Measurements from ENCODE around the gene COG6.

The COG6 gene

GRCh38 chr13:39623466-39623865, 32.0 kb upstream of the COG6 start:
- TF ChIP-seq CTCF (IDR thresholded peaks at IDR 0.05; ENCODE audit: low read depth, low read length, missing control alignments): no peak
- DNase-seq (ENCODE audit: low read depth): no peak
- in situ Hi-C loops (cut with HindIII; ENCODE audit: low sequenced_read_pairs): no loop called here
- no peak overlapping the region for H3K4me3 ChIP-seq (ENCODE audit: low read depth, low read length)

DNA sequence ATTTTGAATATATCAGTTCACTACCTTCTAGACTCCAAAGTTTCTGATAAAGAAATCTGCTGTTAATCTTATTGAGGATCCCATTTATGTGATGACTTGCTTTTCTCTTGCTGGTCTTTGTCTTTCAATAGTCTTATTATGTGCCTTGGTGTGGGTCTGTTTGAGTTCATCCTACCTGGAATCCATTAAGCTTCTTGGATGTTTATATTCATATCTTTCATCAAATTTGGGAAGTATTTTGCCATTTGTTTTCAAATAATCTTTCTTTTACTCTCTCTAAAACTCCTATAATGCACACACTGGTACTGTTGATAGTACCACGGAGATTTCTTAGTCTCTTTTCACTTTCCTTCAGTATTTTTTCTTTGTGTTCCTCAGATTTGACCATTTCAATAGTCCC, 24.2 kb upstream of the COG6 start:
- in situ Hi-C loops (cut with HindIII; ENCODE audit: low sequenced_read_pairs): no loop called here
- no peak for TF ChIP-seq CTCF (IDR thresholded peaks at IDR 0.05; ENCODE audit: low read depth, low read length, missing control alignments)
- H3K4me3 ChIP-seq (ENCODE audit: low read depth, low read length): no peak overlapping the region
- DNase-seq (ENCODE audit: low read depth): no peak

DNA sequence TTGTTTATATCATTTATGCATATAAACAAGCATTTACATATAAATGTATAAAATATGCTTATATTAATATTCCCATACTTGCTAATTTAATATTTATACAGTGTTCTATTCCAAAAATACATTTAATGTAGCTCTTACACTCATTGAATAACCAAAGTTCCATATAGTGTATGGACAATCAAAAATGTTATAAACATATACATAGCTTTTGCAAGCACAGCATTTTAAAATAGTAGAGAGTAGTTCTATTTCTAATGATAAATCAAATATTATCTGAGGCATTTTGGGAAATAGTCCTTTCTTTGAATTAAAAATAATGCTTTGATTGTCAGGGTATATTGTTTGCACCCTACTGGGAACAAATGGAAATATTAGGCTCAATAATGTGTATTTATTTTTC, 22.5 kb upstream of the COG6 start:
- no peak for TF ChIP-seq CTCF (IDR thresholded peaks at IDR 0.05; ENCODE audit: low read depth, low read length, missing control alignments)
- H3K4me3 ChIP-seq (ENCODE audit: low read depth, low read length): no peak overlapping the region
- in situ Hi-C loops (cut with HindIII; ENCODE audit: low sequenced_read_pairs): no loop called here
- no peak for DNase-seq (ENCODE audit: low read depth)

DNA sequence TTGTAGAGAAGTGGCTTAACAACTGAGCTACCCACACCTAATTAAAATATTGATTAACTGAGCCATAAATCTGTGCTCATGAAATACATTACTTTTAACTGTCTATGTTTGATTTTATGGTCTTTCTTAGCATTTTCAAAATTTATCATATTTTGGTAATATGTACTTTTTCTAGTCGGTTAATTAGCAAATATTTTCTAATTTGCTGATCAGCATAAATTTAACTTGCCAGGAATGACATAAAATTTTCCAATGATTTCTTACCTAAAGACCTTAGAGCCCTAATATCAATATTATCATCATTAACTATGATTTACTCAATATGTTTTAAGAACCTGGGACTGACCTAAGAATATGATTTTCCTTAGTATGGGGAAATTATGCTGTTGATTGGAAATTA, 19.9 kb upstream of the COG6 start:
- H3K4me3 ChIP-seq (ENCODE audit: low read depth, low read length): no peak overlapping the region
- TF ChIP-seq CTCF (IDR thresholded peaks at IDR 0.05; ENCODE audit: low read depth, low read length, missing control alignments): no peak
- in situ Hi-C loops (cut with HindIII; ENCODE audit: low sequenced_read_pairs): no loop called here
- no peak for DNase-seq (ENCODE audit: low read depth)

DNA sequence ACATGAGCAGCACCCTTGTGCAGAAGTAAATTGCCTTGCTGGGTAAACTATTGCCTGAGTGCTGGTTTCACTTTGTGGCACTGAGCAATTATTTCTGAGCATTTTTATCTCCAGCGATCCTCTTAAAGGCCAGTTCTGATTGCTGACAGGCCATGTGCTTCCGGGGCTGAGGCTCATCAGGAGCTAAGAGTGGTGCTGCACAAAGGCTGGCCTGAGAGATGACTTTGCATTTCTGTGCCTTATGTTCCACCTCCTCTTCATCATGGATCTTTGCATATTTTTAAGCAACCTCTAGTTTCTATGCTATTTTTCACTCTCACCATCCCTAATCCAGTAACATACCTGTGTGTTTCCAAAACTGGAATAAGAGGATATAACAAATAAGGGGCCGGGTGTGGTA, 17.6 kb upstream of the COG6 start:
- in situ Hi-C loops (cut with HindIII; ENCODE audit: low sequenced_read_pairs): no loop called here
- no peak overlapping the region for H3K4me3 ChIP-seq (ENCODE audit: low read depth, low read length)
- DNase-seq (ENCODE audit: low read depth): no peak
- no peak for TF ChIP-seq CTCF (IDR thresholded peaks at IDR 0.05; ENCODE audit: low read depth, low read length, missing control alignments)

DNA sequence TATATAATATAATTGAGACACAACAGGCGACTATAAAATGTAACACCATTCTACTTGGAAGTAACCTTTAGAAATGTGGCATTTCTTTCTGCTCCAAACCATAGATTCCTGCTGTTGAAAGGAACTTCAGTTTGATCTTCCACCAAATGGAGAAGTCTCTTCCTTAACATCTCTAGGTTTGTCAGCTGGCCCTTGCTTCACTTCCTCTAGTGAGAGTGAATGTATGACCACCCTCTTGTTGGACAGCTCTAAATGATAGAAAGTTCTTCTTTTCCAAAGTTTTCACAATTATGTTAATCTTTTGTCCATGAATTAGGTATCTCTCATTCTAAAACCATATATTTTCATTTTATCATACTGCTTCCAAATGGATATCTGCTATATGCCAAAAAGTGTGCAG, 13.8 kb upstream of the COG6 start:
- DNase-seq (ENCODE audit: low read depth): no peak
- TF ChIP-seq CTCF (IDR thresholded peaks at IDR 0.05; ENCODE audit: low read depth, low read length, missing control alignments): no peak
- no peak overlapping the region for H3K4me3 ChIP-seq (ENCODE audit: low read depth, low read length)
- in situ Hi-C loops (cut with HindIII; ENCODE audit: low sequenced_read_pairs): no loop called here

DNA sequence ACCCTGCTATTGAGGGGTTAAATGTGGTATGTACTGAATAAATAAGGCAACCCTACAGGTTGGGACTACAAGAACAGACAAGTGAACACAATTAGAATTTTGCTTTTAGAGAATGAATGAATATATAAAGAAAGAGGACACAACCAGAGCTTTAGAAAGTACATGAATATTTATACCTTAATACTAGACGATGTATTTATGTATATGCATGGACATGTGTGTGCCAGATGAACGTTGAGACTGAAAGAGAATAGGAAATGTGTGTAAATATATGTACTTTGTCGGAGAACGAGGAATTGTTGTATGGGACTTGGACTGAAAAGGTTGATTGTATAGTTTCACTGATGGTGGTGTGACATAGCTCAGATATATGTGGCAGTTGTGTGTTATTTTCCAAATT, 9.3 kb upstream of the COG6 start:
- in situ Hi-C loops (cut with HindIII; ENCODE audit: low sequenced_read_pairs): no loop called here
- no peak for TF ChIP-seq CTCF (IDR thresholded peaks at IDR 0.05; ENCODE audit: low read depth, low read length, missing control alignments)
- H3K4me3 ChIP-seq (ENCODE audit: low read depth, low read length): no peak overlapping the region
- no peak for DNase-seq (ENCODE audit: low read depth)
